ENCODE results near the gene INSYN1. TPM values are rescaled to one million over a fixed set of nuclear protein-coding genes. Genes with fewer than 3 reads are reported as not detected.

INSYN1 gene
- total and polyA plus RNA-seq, 9 of the 15 experiments (the other 6 are each of a cell fraction or from before 2014, with no cell fraction given), result not detected

GRCh38 chr15:73691396-73691795, 61.8 kb downstream of the INSYN1 start:
- peaks cover 13% of the 10 kb centered on the region for H4K20me1 ChIP-seq (replicated peaks; ENCODE audit: control insufficient read depth, insufficient read depth, low read length)
- no peaks in the 10 kb centered on the region for H3K79me2 ChIP-seq (ENCODE audit: control insufficient read depth, insufficient read depth, low read length)
- intact Hi-C loops (cut with micrococcal nuclease), result no loop called here
- no peak overlapping the region for H2AFZ ChIP-seq (ENCODE audit: low read depth, low read length)
- CTCF ChIA-PET (ENCODE audit: low intra/inter-chr PET ratio), result no interaction called here
- BruUV-seq (replicated peaks), result no TSS peak
- no peak overlapping the region for H3K27ac ChIP-seq (ENCODE audit: extremely low read depth, low read depth, low read length)
- H3K9me3 ChIP-seq (replicated peaks; ENCODE audit: control insufficient read depth, insufficient read depth, low read depth, low read length), result no peaks in the 10 kb centered on the region
- FAIRE-seq (no peak), ATAC-seq (peak; percentile 76), DNase-seq (ENCODE audit: extremely low read depth in 1 of 4, low spot score in 3 of 4) (peak; percentile 22 to 29 (median 25))
- peak; percentile 13 to 29 (median 29); a peak in 1 of 6 replicates for TF ChIP-seq CTCF (IDR thresholded peaks at IDR 0.05 in 2 of 3, conservative IDR thresholded peaks at IDR 0.05 in 1 of 3; ENCODE audit: insufficient read depth in 2 of 3, low read depth in 1 of 3, low read length in 3 of 3)
- peak in 1 of 2 experiments; percentile 29; a peak in 2 of 4 replicates for TF ChIP-seq RAD21 (CRISPR knock-in tag; conservative IDR thresholded peaks at IDR 0.05 in 1 of 2, IDR thresholded peaks at IDR 0.05 in 1 of 2)
- no peak for TF ChIP-seq CHCHD3 (CRISPR knock-in tag; IDR thresholded peaks at IDR 0.05)
- TF ChIP-seq CBX3 (IDR thresholded peaks at IDR 0.05; ENCODE audit: borderline replicate concordance in 1 of 2, low read length in 2 of 2), result no peak
- peaks cover 4 to 20% of the 10 kb centered on the region in 2 experiments; a peak in 4 of 5 replicates for H3K27me3 ChIP-seq (ENCODE audit: control insufficient read depth in 2 of 2, insufficient read depth in 2 of 2, low read length in 2 of 2)
- POLR2A ChIA-PET, result interaction anchor here (0.6 kb wide), 1 partner anchor 1881 kb away, joined by 4 read pairs; no protein-coding TSS in a partner anchor
- H3K9ac ChIP-seq (ENCODE audit: insufficient read depth in 1 of 2, low read depth in 2 of 2, low read length in 2 of 2), result no peak overlapping the region
- no peak overlapping the region for H3K4me3 ChIP-seq
- no peaks in the 10 kb centered on the region for H3K9me1 ChIP-seq (ENCODE audit: control insufficient read depth, insufficient read depth, low read length)
- peaks cover 0 to 2% of the 10 kb centered on the region in 2 experiments; a peak in 1 of 5 replicates for H3K4me1 ChIP-seq (replicated peaks in 1 of 2; ENCODE audit: control insufficient read depth in 2 of 2, insufficient read depth in 2 of 2, low read length in 2 of 2)
- H3K4me2 ChIP-seq (ENCODE audit: insufficient read depth, low read length), result no peak overlapping the region
- no peaks in the 10 kb centered on the region for H3K36me3 ChIP-seq (ENCODE audit: control insufficient read depth, insufficient read depth, low read length)
- in situ Hi-C loops (cut with MboI), result loop anchor here (5.0 kb wide), 1 partner anchor 394 kb away; no protein-coding TSS in a partner anchor
- WGBS (ENCODE audit: insufficient coverage, low coverage, missing lambda C conversion rate), result 21% methylated on average over 6 of the region's 6 CpGs

Data from K562 (cell line).